HFFc6 (cell line): ENCODE results near the gene COL28A1. TPM values are rescaled to one million over a fixed set of nuclear protein-coding genes. Genes with fewer than 3 reads are reported as not detected.

Source experiments
- DNase-seq: peaks from one replicate; pipeline ENCODE4 v3.0.0-alpha.2; 2018
- H3K27ac Mint-ChIP-seq: 2 replicates; pipeline ENCODE4 v1.8.0; 2020; ENCODE audit warnings: mild to moderate bottlenecking, mixed read lengths
- H3K27me3 Mint-ChIP-seq: 2 replicates; pipeline ENCODE4 v1.8.0; 2021; ENCODE audit warnings: mild to moderate bottlenecking, moderate library complexity, mixed read lengths; ENCODE audit not compliant: insufficient read depth
- H3K36me3 Mint-ChIP-seq: 2 replicates; pipeline ENCODE4 v1.8.0; 2021; ENCODE audit warnings: low read depth, mixed read lengths
- H3K4me1 Mint-ChIP-seq: 2 replicates; pipeline ENCODE4 v1.8.0; 2020; ENCODE audit warnings: low read depth, mixed read lengths
- H3K4me3 Mint-ChIP-seq: 2 replicates; pipeline ENCODE4 v1.8.0; 2020; ENCODE audit warnings: mild to moderate bottlenecking, moderate library complexity, mixed read lengths
- H3K9me3 Mint-ChIP-seq: 2 replicates; pipeline ENCODE4 v1.8.0; 2020; ENCODE audit warnings: mild to moderate bottlenecking, mixed read lengths
- total RNA-seq, 6 experiments: library from RNA; stranded (reverse); fragmentation: NEBNext Ultra II Directional; extraction: Animal tissue kit (Norgen Biotek cat#: 25700); gene quantifications; 2 replicates in 1 of 6; 3 replicates in 5 of 6; pipeline ENCODE4 v1.2.3, GENCODE V29; 2021
- TF ChIP-seq, protein P1 (sequence below): fragments of 200-600 bp; sonication (generic); IDR thresholded peaks from 2 replicates; pipeline ENCODE4 v1.5.0; 2021; ENCODE audit warnings: antibody characterized with exemption, mild to moderate bottlenecking

The COL28A1 gene
- total RNA-seq, 6 experiments from 2014 or later: 0.07 to 0.14 TPM; not detected in 4

DNA sequence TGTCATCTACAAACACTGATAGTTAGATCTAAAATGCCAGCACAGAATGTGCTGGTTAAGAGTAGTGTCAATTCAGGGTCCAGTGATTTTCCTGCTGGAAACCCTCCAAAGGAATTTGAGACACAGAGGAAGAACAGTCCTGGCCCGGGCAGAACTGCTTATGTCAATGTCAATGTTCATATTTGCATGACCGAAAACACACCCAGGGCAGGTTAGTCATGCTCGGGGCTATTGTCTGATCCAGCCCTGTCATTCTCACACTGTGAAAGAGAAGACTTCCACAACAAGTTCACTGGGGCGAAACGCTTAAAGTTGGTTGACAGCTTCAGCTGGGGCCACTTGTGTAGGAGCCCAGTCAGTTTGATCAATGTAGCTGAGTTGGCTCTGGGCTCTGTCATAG, 214.0 kb downstream of the COL28A1 start:
- Mint-ChIP-seq H3K4me1 (no peaks in the 10 kb centered on the region; the same call in 1 of the 2 replicates), H3K9me3 (no peaks in the 10 kb centered on the region), H3K36me3 (no peaks in the 10 kb centered on the region), H3K4me3 (no peak overlapping the region), H3K27ac (no peak overlapping the region), H3K27me3 (peaks cover 7% of the 10 kb centered on the region)
- DNase-seq: no peak
- TF ChIP-seq, protein P1, sequence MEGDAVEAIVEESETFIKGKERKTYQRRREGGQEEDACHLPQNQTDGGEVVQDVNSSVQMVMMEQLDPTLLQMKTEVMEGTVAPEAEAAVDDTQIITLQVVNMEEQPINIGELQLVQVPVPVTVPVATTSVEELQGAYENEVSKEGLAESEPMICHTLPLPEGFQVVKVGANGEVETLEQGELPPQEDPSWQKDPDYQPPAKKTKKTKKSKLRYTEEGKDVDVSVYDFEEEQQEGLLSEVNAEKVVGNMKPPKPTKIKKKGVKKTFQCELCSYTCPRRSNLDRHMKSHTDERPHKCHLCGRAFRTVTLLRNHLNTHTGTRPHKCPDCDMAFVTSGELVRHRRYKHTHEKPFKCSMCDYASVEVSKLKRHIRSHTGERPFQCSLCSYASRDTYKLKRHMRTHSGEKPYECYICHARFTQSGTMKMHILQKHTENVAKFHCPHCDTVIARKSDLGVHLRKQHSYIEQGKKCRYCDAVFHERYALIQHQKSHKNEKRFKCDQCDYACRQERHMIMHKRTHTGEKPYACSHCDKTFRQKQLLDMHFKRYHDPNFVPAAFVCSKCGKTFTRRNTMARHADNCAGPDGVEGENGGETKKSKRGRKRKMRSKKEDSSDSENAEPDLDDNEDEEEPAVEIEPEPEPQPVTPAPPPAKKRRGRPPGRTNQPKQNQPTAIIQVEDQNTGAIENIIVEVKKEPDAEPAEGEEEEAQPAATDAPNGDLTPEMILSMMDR: no peak

DNA sequence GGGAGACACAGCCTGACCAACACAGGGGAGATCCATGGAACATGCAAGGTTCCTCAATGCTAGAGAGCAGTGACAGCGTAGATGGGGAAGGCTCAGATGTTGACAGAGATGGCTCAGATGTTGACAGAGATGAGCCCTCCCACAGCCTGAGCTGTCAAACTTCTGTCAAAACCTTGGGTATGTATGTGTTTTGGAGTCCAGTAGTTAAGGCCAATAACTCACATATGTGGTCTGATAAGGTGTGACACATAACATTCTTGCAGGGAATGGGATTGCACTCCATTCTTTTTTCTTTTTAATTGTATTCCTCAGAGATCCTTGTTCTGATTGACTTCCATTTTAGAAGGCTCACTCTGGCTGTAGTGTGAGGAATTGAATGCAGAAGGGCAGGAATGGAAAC, 217.1 kb downstream of the COL28A1 start:
- TF ChIP-seq, protein P1: no peak
- no peak overlapping the region for H3K27ac Mint-ChIP-seq
- DNase-seq: no peak

DNA sequence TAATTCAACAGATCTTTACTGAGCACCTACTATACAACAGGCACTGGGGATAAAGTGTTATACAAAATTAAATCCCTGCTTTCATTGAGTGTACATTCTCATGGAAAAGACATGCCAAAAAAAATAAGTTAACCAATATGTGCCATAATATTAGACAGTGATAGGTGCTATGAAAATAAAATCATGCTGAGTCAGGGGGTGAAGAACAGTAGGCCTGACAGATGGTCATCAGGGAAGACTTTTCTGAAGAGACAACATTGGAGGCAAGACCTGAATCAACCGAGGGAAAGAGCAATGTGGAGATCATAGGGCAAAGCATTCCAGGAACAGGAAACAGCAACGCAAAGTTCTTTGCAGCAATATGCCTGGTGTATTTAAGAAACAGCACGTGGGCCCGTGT, 217.8 kb downstream of the COL28A1 start:
- Mint-ChIP-seq H3K4me3 (no peak overlapping the region), H3K4me1 (no peaks in the 10 kb centered on the region), H3K36me3 (no peaks in the 10 kb centered on the region), H3K27me3 (peaks cover 11% of the 10 kb centered on the region), H3K27ac (no peak overlapping the region), H3K9me3 (no peaks in the 10 kb centered on the region)
- TF ChIP-seq, protein P1: no peak
- DNase-seq: no peak

More for the DNA sequence above, 217.1 kb downstream of the COL28A1 start:
- Mint-ChIP-seq H3K4me1 (no peaks in the 10 kb centered on the region), H3K27me3 (peaks cover 11% of the 10 kb centered on the region), H3K36me3 (no peaks in the 10 kb centered on the region), H3K4me3 (no peak overlapping the region), H3K9me3 (no peaks in the 10 kb centered on the region)

DNA sequence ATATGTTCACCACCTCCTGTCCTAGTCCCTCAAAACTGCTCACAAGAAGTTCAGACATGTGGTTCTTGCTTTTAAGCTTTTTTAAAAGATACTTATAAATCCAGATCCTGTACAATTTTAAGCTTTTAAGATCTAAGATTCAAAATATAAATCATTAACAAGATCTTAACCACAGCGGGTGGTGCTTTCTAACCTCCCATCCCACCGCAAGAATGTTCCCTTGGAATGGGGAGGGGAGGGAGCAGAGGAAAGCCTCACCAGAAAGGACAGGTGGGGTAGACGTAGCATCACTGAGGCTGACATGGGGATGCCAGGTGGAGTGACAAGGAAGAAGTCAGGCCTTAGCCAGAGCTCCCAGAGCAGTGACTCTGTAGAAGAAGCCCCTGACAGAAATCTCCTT, 219.8 kb downstream of the COL28A1 start:
- H3K27ac Mint-ChIP-seq: no peak overlapping the region
- H3K27me3 Mint-ChIP-seq: peaks cover 6% of the 10 kb centered on the region
- no peaks in the 10 kb centered on the region for H3K36me3 Mint-ChIP-seq
- no peaks in the 10 kb centered on the region for H3K9me3 Mint-ChIP-seq
- no peak for DNase-seq
- TF ChIP-seq, protein P1: no peak
- H3K4me3 Mint-ChIP-seq: no peak overlapping the region
- H3K4me1 Mint-ChIP-seq: no peaks in the 10 kb centered on the region

DNA sequence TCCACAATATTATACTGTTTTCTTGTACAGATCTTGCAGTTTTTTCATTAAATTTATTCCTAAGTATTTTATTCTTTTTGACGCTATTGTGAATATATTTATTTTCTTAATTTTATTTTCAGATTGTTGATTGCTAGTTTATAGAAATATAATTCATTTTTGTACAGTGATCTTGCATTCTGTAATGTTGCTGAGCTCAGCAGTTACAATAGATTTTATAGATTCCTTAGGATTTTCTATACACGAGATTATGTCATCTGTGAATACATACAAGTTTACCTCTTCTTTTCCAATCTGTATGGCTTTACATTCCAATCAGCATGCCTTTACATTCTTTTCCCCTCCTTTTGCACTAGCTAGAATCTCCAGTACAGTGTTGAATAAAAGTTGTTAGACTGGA, 223.3 kb downstream of the COL28A1 start:
- no peaks in the 10 kb centered on the region for H3K9me3 Mint-ChIP-seq
- H3K36me3 Mint-ChIP-seq: no peaks in the 10 kb centered on the region
- H3K27me3 Mint-ChIP-seq: peaks cover 7% of the 10 kb centered on the region
- no peak for DNase-seq
- no peaks in the 10 kb centered on the region for H3K4me1 Mint-ChIP-seq
- H3K4me3 Mint-ChIP-seq: no peak overlapping the region
- TF ChIP-seq, protein P1: no peak
- no peak overlapping the region for H3K27ac Mint-ChIP-seq

DNA sequence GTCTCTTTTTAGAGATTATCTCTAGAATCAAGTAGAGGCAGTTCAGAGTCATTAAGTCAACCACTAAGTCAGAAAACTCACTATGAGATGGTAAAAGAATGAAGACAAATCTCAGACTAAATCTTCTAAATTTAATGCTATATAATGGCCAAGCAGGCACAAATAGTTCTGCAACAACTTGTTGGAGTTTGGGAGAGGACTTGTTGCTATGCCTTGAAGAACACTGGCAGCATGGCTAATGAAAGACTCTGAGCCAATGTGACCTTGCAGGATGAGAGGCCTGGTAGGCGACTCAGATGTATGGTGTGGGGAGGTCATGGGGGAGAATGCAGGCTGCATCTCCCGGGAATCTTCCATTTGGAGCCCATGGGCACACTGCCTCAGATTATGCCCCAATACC, 224.7 kb downstream of the COL28A1 start:
- Mint-ChIP-seq H3K27ac (no peak overlapping the region), H3K4me1 (no peaks in the 10 kb centered on the region), H3K4me3 (no peak overlapping the region), H3K9me3 (no peaks in the 10 kb centered on the region), H3K27me3 (peaks cover 4% of the 10 kb centered on the region), H3K36me3 (no peaks in the 10 kb centered on the region)
- TF ChIP-seq, protein P1: no peak
- no peak for DNase-seq
